Endothelial cell of umbilical vein (primary cell): ENCODE data around the gene GABRQ. TPM values are rescaled to one million over a fixed set of nuclear protein-coding genes. Genes with fewer than 3 reads are reported as not detected.

ENCODE experiments used
- BruUV-seq: library from RNA; stranded (reverse); fragments of 400-500 nt; replicated peaks from 2 replicates; lab custom pipeline; 2021; lab: Mats Ljungman, UMichigan
- CTCF ChIA-PET: fragments of 300-600, 350-600 bp; sonication (Branson Sonifier 250); formaldehyde crosslinking; loops from one replicate; lab custom pipeline; 2021; ENCODE audit warnings: antibody characterized with exemption, inconsistent platforms; lab: Charles Lee
- POLR2A ChIA-PET: fragments of 300-600, 350-600 bp; sonication (Branson Sonifier 250); formaldehyde crosslinking; loops from one replicate; lab custom pipeline; 2021; ENCODE audit warnings: antibody characterized with exemption, inconsistent platforms; lab: Charles Lee
- DNase-seq: peaks from one replicate; pipeline ENCODE4 v3.0.0-alpha.2; 2011; ENCODE audit warnings: low read depth, low spot score
- FAIRE-seq: peaks from 2 replicates; lab custom pipeline; 2011; peaks lifted over from hg19 to GRCh38; lab: Jason Lieb, UNC
- H2AFZ ChIP-seq: 2 replicates; pipeline ENCODE4 v1.6.0; 2012; ENCODE audit warnings: low read depth, low read length, control low read depth, inconsistent platforms
- H3K27ac ChIP-seq: 2 replicates; pipeline ENCODE4 v1.5.1; 2011; ENCODE audit warnings: low read depth, mild to moderate bottlenecking, control low read depth, low read length, moderate library complexity; ENCODE audit not compliant: insufficient read depth
- H3K27me3 ChIP-seq, 2 experiments: 2 replicates each; pipeline versions ENCODE4 v1.6.0 to v1.6.1; 2011; ENCODE audit warnings: low read length in 2 of 2, mixed read lengths in 1 of 2; ENCODE audit not compliant: control insufficient read depth in 2 of 2, insufficient read depth in 2 of 2
- H3K36me3 ChIP-seq, 2 experiments: 2 replicates in 1 of 2; 3 replicates in 1 of 2; pipeline ENCODE4 v1.5.1; 2011; ENCODE audit warnings: low read length in 2 of 2, mild to moderate bottlenecking in 1 of 2, moderate library complexity in 1 of 2; ENCODE audit not compliant: control insufficient read depth in 2 of 2, insufficient read depth in 2 of 2; ENCODE audit errors: extremely low read depth in 1 of 2
- H3K4me1 ChIP-seq: 3 replicates; pipeline ENCODE4 v1.5.1; 2011; ENCODE audit warnings: mild to moderate bottlenecking, low read length; ENCODE audit not compliant: control insufficient read depth, insufficient read depth; ENCODE audit errors: extremely low read depth
- H3K4me2 ChIP-seq: 2 replicates; pipeline ENCODE4 v1.6.1; 2011; ENCODE audit warnings: low read length, control low read depth, mixed read lengths; ENCODE audit not compliant: insufficient read depth
- H3K4me3 ChIP-seq, 3 experiments: fragments of 200-600 bp in 1 of 3; sonication (generic), shearing (Covaris generic) in 1 of 3; replicated peaks in 1 of 3; 2 replicates each; pipeline ENCODE4 v1.5.1; 2011 to 2016; ENCODE audit warnings: control low read depth in 3 of 3, low read length in 3 of 3, mild to moderate bottlenecking in 2 of 3, inconsistent platforms in 1 of 3, low read depth in 1 of 3, moderate library complexity in 1 of 3; ENCODE audit not compliant: insufficient read depth in 1 of 3
- H3K79me2 ChIP-seq: 2 replicates; pipeline ENCODE4 v1.6.0; 2012; ENCODE audit warnings: low read length, inconsistent platforms; ENCODE audit not compliant: control insufficient read depth, insufficient read depth
- H3K9ac ChIP-seq: replicated peaks from 2 replicates; pipeline ENCODE3; 2011; ENCODE audit warnings: low read length, control low read depth; ENCODE audit not compliant: insufficient read depth; ENCODE audit errors: extremely low read depth
- H3K9me1 ChIP-seq: replicated peaks from 3 replicates; pipeline ENCODE4 v1.6.0; 2011; ENCODE audit warnings: mild to moderate bottlenecking, low read length; ENCODE audit not compliant: control insufficient read depth, insufficient read depth; ENCODE audit errors: extremely low read depth
- H3K9me3 ChIP-seq: replicated peaks from 2 replicates; pipeline ENCODE4 v1.5.1; 2012; ENCODE audit warnings: low read length, inconsistent platforms; ENCODE audit not compliant: control insufficient read depth, insufficient read depth
- H4K20me1 ChIP-seq: replicated peaks from 2 replicates; pipeline ENCODE3; 2011; ENCODE audit warnings: mild to moderate bottlenecking, low read length; ENCODE audit not compliant: control insufficient read depth, insufficient read depth; ENCODE audit errors: extremely low read depth
- CTCF ChIP-seq, 2 donors: IDR thresholded peaks; 1 replicate in 1 of 2; 2 replicates in 1 of 2; pipeline ENCODE4 v1.5.1; 2011; ENCODE audit warnings: low read length in 2 of 2, mild to moderate bottlenecking in 2 of 2, moderate library complexity in 2 of 2, control low read depth in 1 of 2, inconsistent platforms in 1 of 2, low read depth in 1 of 2; ENCODE audit not compliant: insufficient read depth in 1 of 2; ENCODE audit errors: extremely low read depth in 1 of 2
- EZH2 ChIP-seq: IDR thresholded peaks from 2 replicates; pipeline ENCODE4 v1.6.1; 2012; ENCODE audit warnings: borderline replicate concordance, low read depth, mild to moderate bottlenecking, moderate library complexity, low read length, inconsistent platforms; ENCODE audit not compliant: severe bottlenecking
- FOS ChIP-seq: IDR thresholded peaks from 2 replicates; pipeline ENCODE4 v1.6.1; 2011; ENCODE audit warnings: mild to moderate bottlenecking, low read length, moderate library complexity, borderline replicate concordance; ENCODE audit not compliant: insufficient read depth
- GATA2 ChIP-seq: IDR thresholded peaks from 2 replicates; pipeline ENCODE4 v1.7.0; 2011; ENCODE audit warnings: low read depth, mild to moderate bottlenecking, moderate library complexity, mixed read lengths, low read length; ENCODE audit not compliant: insufficient read length, insufficient read depth
- JUN ChIP-seq: IDR thresholded peaks from 2 replicates; pipeline ENCODE4 v1.6.1; 2011; ENCODE audit warnings: borderline replicate concordance, low read depth; ENCODE audit not compliant: insufficient read length, insufficient read depth
- MAX ChIP-seq: IDR thresholded peaks from 2 replicates; pipeline ENCODE4 v1.6.1; 2011; ENCODE audit not compliant: insufficient read depth, insufficient read length
- MYC ChIP-seq: IDR thresholded peaks from one replicate; pipeline ENCODE4 v1.6.1; 2011; ENCODE audit warnings: mild to moderate bottlenecking, low read depth, low read length
- POLR2A ChIP-seq: IDR thresholded peaks from 2 replicates; pipeline ENCODE4 v1.6.1; 2012; ENCODE audit warnings: low read depth, mild to moderate bottlenecking, control low read depth, low read length
- POLR2AphosphoS5 ChIP-seq: IDR thresholded peaks from 2 replicates; pipeline ENCODE4 v1.6.1; 2012; ENCODE audit warnings: low read depth, mild to moderate bottlenecking, control low read depth, low read length, moderate library complexity; ENCODE audit not compliant: insufficient read depth
- dilution Hi-C: fragments of 300-500 bp; cut with MboI; formaldehyde crosslinking; loops from one replicate; pipeline ENCODE4 v1.15.0; 2019; ENCODE audit warnings: low sequenced_read_pairs; ENCODE audit not compliant: extremely low pct_ligation_motif_present
- intact Hi-C: fragments of 100-400 bp; cut with micrococcal nuclease; formaldehyde crosslinking; loops from one replicate; pipeline ENCODE4 v1.10.0; 2022
- polyA plus RNA-seq, 4 experiments: library from polyadenylated mRNA; depleted of rRNA in 3 of 4; stranded (reverse) in 3 of 4; unstranded in 1 of 4; fragments of >200 nt; gene quantifications; 2 replicates each; pipeline versions ENCODE4 v1.2.1 to v1.2.3, GENCODE V29; 2011 to 2012; ENCODE audit warnings: missing spikeins in 1 of 4
- total RNA-seq: library from RNA; stranded (reverse); gene quantifications from 2 replicates; pipeline ENCODE4 v1.2.3, GENCODE V29; 2021

The GABRQ gene
- total and polyA plus RNA-seq, 2 donors (not counting 3 experiments of a cell fraction or from before 2014, with no cell fraction given), result 0.01 TPM; not detected in 1

- dilution Hi-C loops, result no loop called here
- FAIRE-seq (no peak), DNase-seq (no peak)
- no peak overlapping the region for H3K4me3 ChIP-seq
- H3K36me3 ChIP-seq, result no peaks in the 10 kb centered on the region
- ChIA-PET POLR2A (no interaction called here), CTCF (interaction anchor here (0.8 kb wide), 1 partner anchor 888 kb away, joined by 3 read pairs; no protein-coding TSS in a partner anchor)
- intact Hi-C loops, result no loop called here
- no peak overlapping the region for H2AFZ ChIP-seq
- BruUV-seq, result no TSS peak
- H4K20me1 ChIP-seq, result no peaks in the 10 kb centered on the region
- no peak overlapping the region for H3K27ac ChIP-seq
- no peaks in the 10 kb centered on the region for H3K4me1 ChIP-seq
- no peak overlapping the region for H3K9ac ChIP-seq
- H3K9me3 ChIP-seq, result no peaks in the 10 kb centered on the region
- no peaks in the 10 kb centered on the region for H3K79me2 ChIP-seq
- no peaks in the 10 kb centered on the region for H3K9me1 ChIP-seq
- H3K27me3 ChIP-seq, result peaks cover 6 to 13% of the 10 kb centered on the region in 2 experiments
- no peak for TF ChIP-seq FOS
- no peak for TF ChIP-seq MAX
- TF ChIP-seq MYC, result no peak
- no peak for TF ChIP-seq GATA2
- no peak overlapping the region for H3K4me2 ChIP-seq
These were observed 779 bp downstream of the GABRQ start for GRCh38 chrX:152638443-152638904.

- peaks cover 6 to 13% of the 10 kb centered on the region in 2 experiments for H3K27me3 ChIP-seq
- H3K27ac ChIP-seq, result no peak overlapping the region
- H3K79me2 ChIP-seq, result no peaks in the 10 kb centered on the region
- CTCF ChIA-PET, result interaction anchor here (4.5 kb wide), 2 partner anchors 182 to 886 kb away, joined by 19 to 37 read pairs; no protein-coding TSS in a partner anchor
- H3K4me2 ChIP-seq, result no peak overlapping the region
- no peaks in the 10 kb centered on the region for H3K4me1 ChIP-seq
- H2AFZ ChIP-seq, result no peak overlapping the region
- POLR2A ChIA-PET, result no interaction called here
- no peaks in the 10 kb centered on the region for H3K36me3 ChIP-seq
- H3K9me1 ChIP-seq, result no peaks in the 10 kb centered on the region
- no peak for FAIRE-seq
- TF ChIP-seq MAX, result no peak
- no peak for TF ChIP-seq FOS
- TF ChIP-seq EZH2, result no peak
- TF ChIP-seq POLR2A, result no peak
- TF ChIP-seq POLR2AphosphoS5, result no peak
- no peak for TF ChIP-seq GATA2
- TF ChIP-seq JUN, result no peak
- no peak for TF ChIP-seq CTCF (IDR thresholded peaks at IDR 0.05; ENCODE audit: extremely low read depth in 1 of 2, insufficient read depth in 1 of 2, low read depth in 1 of 2, low read length in 2 of 2)
- TF ChIP-seq MYC, result no peak
- DNase-seq, result no peak
- H3K9me3 ChIP-seq, result no peaks in the 10 kb centered on the region
- no peak overlapping the region for H3K9ac ChIP-seq
- intact Hi-C loops, result no loop called here
- no TSS peak for BruUV-seq
- dilution Hi-C loops, result no loop called here
- H4K20me1 ChIP-seq, result no peaks in the 10 kb centered on the region
- no peak overlapping the region for H3K4me3 ChIP-seq
These were observed 1.7 kb downstream of the GABRQ start for GRCh38 chrX:152639426-152639825.
